Measurements from ENCODE around the gene PSMD9.

DNA sequence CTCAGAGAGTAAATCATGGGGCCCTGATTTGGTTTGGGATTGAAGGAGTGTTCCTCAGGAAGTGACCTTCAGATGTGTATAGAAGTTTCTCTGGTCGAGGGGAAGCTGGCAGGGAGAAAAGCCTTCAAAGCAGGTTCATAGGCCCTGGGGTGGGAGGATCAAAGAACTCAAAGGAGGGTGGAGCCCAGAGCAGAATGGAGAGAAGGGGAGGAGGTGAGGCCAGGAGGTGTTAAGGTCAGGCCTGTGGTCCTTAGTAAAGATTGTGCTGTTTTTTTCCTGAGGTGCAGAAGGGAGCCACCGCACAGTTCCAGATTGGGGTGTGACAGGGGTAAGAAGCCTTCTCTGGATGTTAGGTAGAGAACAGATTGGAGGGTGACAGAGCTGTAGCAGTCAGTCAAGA, 20.1 kb downstream of the PSMD9 start:
- TF ChIP-seq, protein P1, sequence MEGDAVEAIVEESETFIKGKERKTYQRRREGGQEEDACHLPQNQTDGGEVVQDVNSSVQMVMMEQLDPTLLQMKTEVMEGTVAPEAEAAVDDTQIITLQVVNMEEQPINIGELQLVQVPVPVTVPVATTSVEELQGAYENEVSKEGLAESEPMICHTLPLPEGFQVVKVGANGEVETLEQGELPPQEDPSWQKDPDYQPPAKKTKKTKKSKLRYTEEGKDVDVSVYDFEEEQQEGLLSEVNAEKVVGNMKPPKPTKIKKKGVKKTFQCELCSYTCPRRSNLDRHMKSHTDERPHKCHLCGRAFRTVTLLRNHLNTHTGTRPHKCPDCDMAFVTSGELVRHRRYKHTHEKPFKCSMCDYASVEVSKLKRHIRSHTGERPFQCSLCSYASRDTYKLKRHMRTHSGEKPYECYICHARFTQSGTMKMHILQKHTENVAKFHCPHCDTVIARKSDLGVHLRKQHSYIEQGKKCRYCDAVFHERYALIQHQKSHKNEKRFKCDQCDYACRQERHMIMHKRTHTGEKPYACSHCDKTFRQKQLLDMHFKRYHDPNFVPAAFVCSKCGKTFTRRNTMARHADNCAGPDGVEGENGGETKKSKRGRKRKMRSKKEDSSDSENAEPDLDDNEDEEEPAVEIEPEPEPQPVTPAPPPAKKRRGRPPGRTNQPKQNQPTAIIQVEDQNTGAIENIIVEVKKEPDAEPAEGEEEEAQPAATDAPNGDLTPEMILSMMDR (IDR thresholded peaks at IDR 0.05) = no peak
- TF ChIP-seq EP300 (IDR thresholded peaks at IDR 0.05; ENCODE audit: low read depth) (no peak), POLR2AphosphoS5 (IDR thresholded peaks at IDR 0.05) (no peak)

Measured in transverse colon (tissue), 4 donors.